ENCODE results near the gene KIF21B.

KIF21B gene

GRCh38 chr1:201023517-201023902, at the start of gene KIF21B:
TSS of gene KIF21B (minus strand) at chr1:201023714. CDS start at chr1:201023383, 331 bp downstream.
- peak; percentile 90 for DNase-seq

GRCh38 chr1:201072922-201073321, 49.4 kb upstream of the KIF21B start:
- no peak for DNase-seq

GRCh38 chr1:201072149-201072548, 48.6 kb upstream of the KIF21B start:
- no peak for DNase-seq

- DNase-seq: no peak
These were observed 46.1 kb upstream of the KIF21B start for GRCh38 chr1:201069636-201070035.

GRCh38 chr1:201068976-201069375, 45.5 kb upstream of the KIF21B start:
- DNase-seq: no peak

- DNase-seq: no peak
These were observed 43.5 kb upstream of the KIF21B start for GRCh38 chr1:201066986-201067385.

GRCh38 chr1:201065686-201066085, 42.2 kb upstream of the KIF21B start:
- no peak for DNase-seq

- no peak for DNase-seq
These were observed 41.3 kb upstream of the KIF21B start for GRCh38 chr1:201064806-201065205.

- no peak for DNase-seq
These were observed 39.6 kb upstream of the KIF21B start for GRCh38 chr1:201063145-201063544.

- no peak for DNase-seq
These were observed 39.1 kb upstream of the KIF21B start for GRCh38 chr1:201062511-201063091.

- no peak for DNase-seq
These were observed 38.4 kb upstream of the KIF21B start for GRCh38 chr1:201061886-201062285.

- DNase-seq: no peak
These were observed 37.5 kb upstream of the KIF21B start for GRCh38 chr1:201061049-201061448.

GRCh38 chr1:201060586-201060985, 37.1 kb upstream of the KIF21B start:
- DNase-seq: no peak

- DNase-seq: no peak
These were observed 36.5 kb upstream of the KIF21B start for GRCh38 chr1:201059871-201060555.

GRCh38 chr1:201059401-201059800, 35.9 kb upstream of the KIF21B start:
- no peak for DNase-seq

- DNase-seq: no peak
These were observed 30.6 kb upstream of the KIF21B start for GRCh38 chr1:201054091-201054543.

GRCh38 chr1:201053155-201053860, 29.8 kb upstream of the KIF21B start:
- DNase-seq: no peak

- no peak for DNase-seq
These were observed 27.9 kb upstream of the KIF21B start for GRCh38 chr1:201051399-201051798.

- no peak for DNase-seq
These were observed 27.2 kb upstream of the KIF21B start for GRCh38 chr1:201050515-201051277.

- no peak for DNase-seq
These were observed 25.8 kb upstream of the KIF21B start for GRCh38 chr1:201049248-201049831.

- no peak for DNase-seq
These were observed 25.0 kb upstream of the KIF21B start for GRCh38 chr1:201048521-201048920.

GRCh38 chr1:201044119-201044518, 20.6 kb upstream of the KIF21B start:
- no peak for DNase-seq

Measured in activated CD4-positive, alpha-beta T cell treated with anti-CD3 and anti-CD28 coated beads for 4 hours (primary cell).